Calu3 (cell line): ENCODE results near the gene MADCAM1. TPM values are rescaled to one million over a fixed set of nuclear protein-coding genes. Genes with fewer than 3 reads are reported as not detected.
A peak's percentile ranks its signal among the peaks of the same experiment; 100 is the strongest.

Experiments
- BruUV-seq: library from RNA; stranded (reverse); fragments of 400-500 nt; replicated peaks from 2 replicates; lab custom pipeline; 2021; lab: Mats Ljungman, UMichigan
- CTCF ChIA-PET: fragments of 300-600 bp; sonication (Branson Sonifier 250); formaldehyde crosslinking; loops from one replicate; lab custom pipeline; 2022; ENCODE audit warnings: antibody characterized with exemption; lab: Charles Lee
- DNase-seq: peaks from one replicate; pipeline ENCODE4 v3.0.0; 2022
- H3K27ac Mint-ChIP-seq: one replicate; pipeline ENCODE4 v1.8.0; 2022; ENCODE audit warnings: mixed read lengths; ENCODE audit not compliant: unreplicated experiment
- H3K27me3 Mint-ChIP-seq: one replicate; pipeline ENCODE4 v1.8.0; 2022; ENCODE audit warnings: mixed read lengths; ENCODE audit not compliant: unreplicated experiment
- H3K36me3 Mint-ChIP-seq: one replicate; pipeline ENCODE4 v1.8.0; 2022; ENCODE audit warnings: mild to moderate bottlenecking, moderate library complexity, mixed read lengths; ENCODE audit not compliant: insufficient read depth, unreplicated experiment
- H3K4me1 Mint-ChIP-seq: one replicate; pipeline ENCODE4 v1.8.0; 2022; ENCODE audit warnings: mild to moderate bottlenecking, low read depth, mixed read lengths; ENCODE audit not compliant: unreplicated experiment
- H3K4me3 Mint-ChIP-seq: one replicate; pipeline ENCODE4 v1.8.0; 2022; ENCODE audit warnings: mild to moderate bottlenecking, low read depth, moderate library complexity, mixed read lengths; ENCODE audit not compliant: unreplicated experiment
- H3K9me3 Mint-ChIP-seq: one replicate; pipeline ENCODE4 v1.8.0; 2022; ENCODE audit warnings: low read depth, mixed read lengths; ENCODE audit not compliant: unreplicated experiment
- intact Hi-C: fragments of 100-400 bp; cut with micrococcal nuclease; formaldehyde crosslinking; loops from one replicate; pipeline ENCODE4 v1.10.0; 2022; ENCODE audit not compliant: unreplicated experiment
- total RNA-seq: library from RNA; stranded (reverse); gene quantifications from 2 replicates; pipeline ENCODE4 v1.2.3, GENCODE V29; 2022
- TF ChIP-seq, protein P1 (sequence below): fragments of 200-600 bp; IDR thresholded peaks from one replicate; pipeline ENCODE4 v1.8.0; 2022; ENCODE audit warnings: antibody characterized with exemption; ENCODE audit not compliant: unreplicated experiment

The MADCAM1 gene
- total RNA-seq, 1 experiment from 2014 or later, result 0.47 TPM

DNA sequence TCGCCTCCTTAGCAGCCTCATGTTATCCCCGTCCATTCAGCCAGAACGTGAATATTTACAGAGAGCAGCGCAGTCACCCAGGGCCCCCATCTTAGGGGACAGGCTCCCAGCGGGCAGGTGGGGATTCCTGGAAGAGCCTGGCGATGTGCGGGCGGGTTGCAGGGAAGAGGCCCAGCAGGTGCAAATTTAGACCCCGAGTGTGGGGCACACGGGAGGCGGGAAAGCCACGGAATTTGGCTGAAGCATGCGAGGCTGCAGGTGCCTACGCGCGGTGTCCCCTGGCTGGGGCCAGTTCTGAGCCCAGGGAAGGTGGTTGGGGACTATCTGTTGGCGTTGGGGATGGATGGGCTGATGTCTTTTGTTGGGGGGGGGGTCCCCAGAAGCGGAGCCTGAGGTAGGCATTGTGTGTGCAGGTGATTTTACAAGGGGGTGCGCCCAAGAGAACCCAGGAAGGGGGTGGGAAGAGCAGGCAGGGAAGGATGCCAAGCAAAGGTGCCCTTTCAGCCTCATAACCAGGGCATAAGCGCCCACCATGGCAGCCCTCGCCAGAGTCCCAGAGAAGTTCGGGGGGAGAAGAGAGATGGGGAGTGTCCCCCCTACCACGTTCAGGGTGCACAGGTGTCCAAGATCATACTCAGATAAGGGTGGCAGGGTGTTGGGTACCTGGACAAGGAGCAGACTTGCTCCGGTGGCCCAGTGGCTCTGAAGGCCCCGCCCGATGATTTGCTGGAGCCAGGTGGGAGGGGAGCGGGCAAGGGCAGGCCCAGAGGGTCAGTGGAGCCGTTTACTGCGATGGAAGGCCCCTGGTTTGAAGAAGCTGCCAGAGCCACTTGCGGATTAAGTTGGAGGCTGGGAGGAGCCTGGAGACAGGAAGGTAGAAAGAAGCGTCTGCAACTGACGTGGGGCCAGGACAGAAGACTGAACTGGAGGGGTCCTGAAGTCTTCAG lies 12.2 kb downstream of the MADCAM1 start:
- no peaks in the 10 kb centered on the region for H3K9me3 Mint-ChIP-seq
- CTCF ChIA-PET, result interaction anchor here (0.6 kb wide), 1 partner anchor 106 kb away, joined by 5 read pairs; no protein-coding TSS in a partner anchor
- no peaks in the 10 kb centered on the region for H3K4me1 Mint-ChIP-seq
- no peak overlapping the region for H3K27ac Mint-ChIP-seq
- peak overlapping the region; percentile 89 for H3K4me3 Mint-ChIP-seq
- DNase-seq, result no peak
- no peaks in the 10 kb centered on the region for H3K27me3 Mint-ChIP-seq
- TF ChIP-seq, protein P1, sequence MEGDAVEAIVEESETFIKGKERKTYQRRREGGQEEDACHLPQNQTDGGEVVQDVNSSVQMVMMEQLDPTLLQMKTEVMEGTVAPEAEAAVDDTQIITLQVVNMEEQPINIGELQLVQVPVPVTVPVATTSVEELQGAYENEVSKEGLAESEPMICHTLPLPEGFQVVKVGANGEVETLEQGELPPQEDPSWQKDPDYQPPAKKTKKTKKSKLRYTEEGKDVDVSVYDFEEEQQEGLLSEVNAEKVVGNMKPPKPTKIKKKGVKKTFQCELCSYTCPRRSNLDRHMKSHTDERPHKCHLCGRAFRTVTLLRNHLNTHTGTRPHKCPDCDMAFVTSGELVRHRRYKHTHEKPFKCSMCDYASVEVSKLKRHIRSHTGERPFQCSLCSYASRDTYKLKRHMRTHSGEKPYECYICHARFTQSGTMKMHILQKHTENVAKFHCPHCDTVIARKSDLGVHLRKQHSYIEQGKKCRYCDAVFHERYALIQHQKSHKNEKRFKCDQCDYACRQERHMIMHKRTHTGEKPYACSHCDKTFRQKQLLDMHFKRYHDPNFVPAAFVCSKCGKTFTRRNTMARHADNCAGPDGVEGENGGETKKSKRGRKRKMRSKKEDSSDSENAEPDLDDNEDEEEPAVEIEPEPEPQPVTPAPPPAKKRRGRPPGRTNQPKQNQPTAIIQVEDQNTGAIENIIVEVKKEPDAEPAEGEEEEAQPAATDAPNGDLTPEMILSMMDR, result no peak
- peaks cover 30% of the 10 kb centered on the region for H3K36me3 Mint-ChIP-seq
- intact Hi-C loops, result no loop called here
- BruUV-seq, result TSS peak; percentile 40

DNA sequence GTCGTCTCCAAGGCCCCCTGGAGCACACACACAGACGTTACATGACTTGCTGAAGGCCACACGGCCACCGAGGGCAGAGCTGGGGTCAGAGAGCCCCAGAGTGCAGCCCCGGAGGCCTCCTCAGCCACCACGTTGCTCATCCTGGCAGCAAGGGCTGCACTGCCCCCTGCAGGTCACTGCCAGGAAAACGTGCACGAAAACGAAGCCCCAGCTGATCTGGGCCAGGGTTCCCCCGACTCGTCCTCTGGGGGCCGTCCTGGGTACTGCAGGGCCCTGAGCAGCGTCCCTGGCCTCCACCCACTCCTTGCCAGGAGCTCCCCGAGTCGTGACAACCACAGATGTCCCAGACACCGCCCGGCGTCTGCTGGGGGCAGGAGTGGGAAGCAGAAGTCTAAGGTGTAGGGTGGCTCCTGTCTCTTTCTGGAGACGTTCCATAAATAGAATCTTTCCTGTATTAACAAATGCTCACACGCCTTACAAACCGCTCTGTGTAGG lies 14.4 kb downstream of the MADCAM1 start:
- Mint-ChIP-seq H3K36me3 (peaks cover 30% of the 10 kb centered on the region), H3K27ac (no peak overlapping the region), H3K4me3 (no peak overlapping the region), H3K4me1 (no peaks in the 10 kb centered on the region), H3K27me3 (no peaks in the 10 kb centered on the region), H3K9me3 (no peaks in the 10 kb centered on the region)
- TF ChIP-seq, protein P1, result peak; percentile 77
- CTCF ChIA-PET, result interaction anchor here (0.5 to 1.6 kb wide), 6 partner anchors 11 to 170 kb away, joined by 3 to 5 read pairs (median 3); partner anchors contain the start of gene CDC34
- intact Hi-C loops, result no loop called here
- peak; percentile 83 for DNase-seq
- BruUV-seq, result no TSS peak

DNA sequence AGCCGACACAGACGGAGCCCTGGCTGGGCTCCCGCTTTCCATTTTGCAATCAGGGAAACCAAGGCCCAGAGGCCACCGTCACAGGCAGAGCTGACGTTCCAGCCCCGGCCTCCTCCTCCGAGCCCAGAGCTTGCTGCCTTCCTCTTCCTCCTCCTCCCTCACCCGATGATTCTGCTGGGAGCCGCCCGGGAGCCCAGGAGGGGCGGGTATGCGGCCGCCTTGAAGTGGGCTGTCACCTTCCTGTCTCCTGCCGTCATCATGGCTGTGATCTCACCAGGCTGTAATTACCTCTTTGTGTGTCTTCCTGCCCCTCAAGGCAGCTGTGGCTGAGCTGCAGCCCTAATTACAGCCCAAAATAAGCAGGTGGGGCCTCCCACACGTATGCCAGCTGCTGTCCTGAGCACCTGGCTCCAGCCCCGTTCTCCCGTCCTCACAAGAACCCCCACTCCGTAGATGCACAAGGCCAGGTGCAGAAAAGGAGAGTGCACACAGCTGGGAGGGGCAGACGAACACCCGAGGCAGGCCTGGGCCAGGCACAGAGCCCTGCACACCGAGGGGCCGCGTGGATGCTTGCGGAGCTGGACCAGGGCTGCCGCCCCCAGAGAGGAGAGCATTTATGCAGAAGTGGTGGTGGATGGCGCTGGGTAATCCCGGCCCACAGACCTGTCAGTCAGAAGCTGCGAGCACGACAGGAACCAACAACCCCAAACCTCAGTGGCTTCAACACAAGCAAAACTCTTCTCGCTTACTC lies 15.0 kb downstream of the MADCAM1 start:
- BruUV-seq, result no TSS peak
- no peak overlapping the region for H3K4me3 Mint-ChIP-seq

More for the DNA sequence above, 15.0 kb downstream of the MADCAM1 start:
- no peaks in the 10 kb centered on the region for H3K4me1 Mint-ChIP-seq
- intact Hi-C loops, result no loop called here
- no peak overlapping the region for H3K27ac Mint-ChIP-seq
- CTCF ChIA-PET, result interaction anchor here (0.9 to 1.6 kb wide), 4 partner anchors 10 to 22 kb away, joined by 3 to 5 read pairs (median 3); partner anchors contain the start of gene CDC34
- no peaks in the 10 kb centered on the region for H3K27me3 Mint-ChIP-seq
- TF ChIP-seq, protein P1, result no peak
- H3K9me3 Mint-ChIP-seq, result no peaks in the 10 kb centered on the region
- peaks cover 30% of the 10 kb centered on the region for H3K36me3 Mint-ChIP-seq
- no peak for DNase-seq
